Measurements from ENCODE around the gene EFNB2. TPM values are rescaled to one million over a fixed set of nuclear protein-coding genes. Genes with fewer than 3 reads are reported as not detected.

Gene EFNB2
- under 1 TPM; 0.11 to 0.22 TPM for total RNA-seq
- 0.05 TPM for polyA plus RNA-seq

GRCh38 chr13:106535552-106536243 lies at the start of gene EFNB2:
Gene EFNB2 (minus strand): TSS chr13:106535662. CDS start chr13:106534964, 698 bp downstream.
- POLR2A ChIA-PET, result interaction anchor here (1.8 kb wide), 1 partner anchor 33 kb away, joined by 6 read pairs; the partner anchor contains the start of gene ARGLU1
- Histone ChIP-seq H3K27ac (ENCODE audit: low read depth, low read length) (peak within 1 kb of the TSS; percentile 31), H3K36me3 (ENCODE audit: insufficient read depth, low read length) (no peaks in the 10 kb centered on the region), H3K4me3 (ENCODE audit: low read length) (peak within 1 kb of the TSS; percentile 80), H3K9me3 (ENCODE audit: low read length) (no peaks in the 10 kb centered on the region), H3K4me1 (ENCODE audit: insufficient read depth, low read length) (peaks cover 24% of the 10 kb centered on the region), H3K27me3 (ENCODE audit: insufficient read depth, low read length, poor library complexity, severe bottlenecking) (peaks cover 21% of the 10 kb centered on the region)
- peaks cover 21 to 33% of the 10 kb centered on the region in 2 donors for H3K27me3 Mint-ChIP-seq
- H3K4me1 Mint-ChIP-seq, result peaks cover 22 to 31% (median 25%) of the 10 kb centered on the region in 3 donors
- H3K9me3 Mint-ChIP-seq, result no peaks in the 10 kb centered on the region
- H3K4me3 Mint-ChIP-seq, result peak within 1 kb of the TSS; percentile 86 to 97 (median 94)
- peak within 1 kb of the TSS in 7 of 8 donors; percentile 23 to 93 (median 78) for H3K27ac Mint-ChIP-seq
- CTCF ChIA-PET, result interaction anchor here (0.8 to 3.4 kb wide), 22 partner anchors 9 to 86 kb away, joined by 3 to 36 read pairs (median 4); partner anchors contain the start of gene ARGLU1
- peak; percentile 75 to 88 (median 85) for DNase-seq
- peaks cover 0 to 6% (median 0%) of the 10 kb centered on the region in 3 donors for H3K36me3 Mint-ChIP-seq

GRCh38 chr13:106581225-106581624 lies 45.8 kb upstream of the EFNB2 start:
- ChIA-PET CTCF (no interaction called here), POLR2A (no interaction called here)
- no peak for DNase-seq
- Histone ChIP-seq H3K4me1 (ENCODE audit: insufficient read depth, low read length) (no peaks in the 10 kb centered on the region), H3K4me3 (ENCODE audit: low read length) (no peak overlapping the region), H3K9me3 (ENCODE audit: low read length) (peaks cover 16% of the 10 kb centered on the region), H3K27ac (ENCODE audit: low read depth, low read length) (no peak overlapping the region), H3K27me3 (ENCODE audit: insufficient read depth, low read length, poor library complexity, severe bottlenecking) (no peaks in the 10 kb centered on the region), H3K36me3 (ENCODE audit: insufficient read depth, low read length) (no peaks in the 10 kb centered on the region)
- H3K4me3 Mint-ChIP-seq, result no peak overlapping the region
- H3K9me3 Mint-ChIP-seq, result peaks cover 7 to 18% (median 13%) of the 10 kb centered on the region in 5 donors
- no peaks in the 10 kb centered on the region for H3K4me1 Mint-ChIP-seq
- no peak overlapping the region for H3K27ac Mint-ChIP-seq
- peaks cover 0 to 13% (median 4%) of the 10 kb centered on the region in 3 donors for H3K36me3 Mint-ChIP-seq
- peaks cover 5 to 6% of the 10 kb centered on the region in 2 donors for H3K27me3 Mint-ChIP-seq

- no peak overlapping the region for H3K4me3 Mint-ChIP-seq
- no peak overlapping the region for H3K4me3 ChIP-seq (ENCODE audit: low read length)
- no peak overlapping the region for H3K27ac Mint-ChIP-seq
- no peak overlapping the region for H3K27ac ChIP-seq (ENCODE audit: low read depth, low read length)
- H3K36me3 ChIP-seq (ENCODE audit: insufficient read depth, low read length), result no peaks in the 10 kb centered on the region
- no peak for DNase-seq
- H3K36me3 Mint-ChIP-seq, result peaks cover 0 to 19% (median 5%) of the 10 kb centered on the region in 3 donors
- H3K27me3 Mint-ChIP-seq, result no peaks in the 10 kb centered on the region
- H3K4me1 Mint-ChIP-seq, result no peaks in the 10 kb centered on the region
- ChIA-PET CTCF (no interaction called here), POLR2A (no interaction called here)
- H3K9me3 Mint-ChIP-seq, result no peaks in the 10 kb centered on the region
- H3K9me3 ChIP-seq (ENCODE audit: low read length), result no peaks in the 10 kb centered on the region
- H3K27me3 ChIP-seq (ENCODE audit: insufficient read depth, low read length, poor library complexity, severe bottlenecking), result no peaks in the 10 kb centered on the region
- H3K4me1 ChIP-seq (ENCODE audit: insufficient read depth, low read length), result no peaks in the 10 kb centered on the region
Observed at GRCh38 chr13:106575896-106576295, 40.4 kb upstream of the EFNB2 start.

- Mint-ChIP-seq H3K4me1 (peaks cover 0 to 13% (median 6%) of the 10 kb centered on the region in 3 donors), H3K9me3 (no peaks in the 10 kb centered on the region), H3K36me3 (peaks cover 0 to 17% (median 5%) of the 10 kb centered on the region in 3 donors), H3K27ac (no peak overlapping the region), H3K4me3 (no peak overlapping the region), H3K27me3 (no peaks in the 10 kb centered on the region)
- H3K4me3 ChIP-seq (ENCODE audit: low read length), result no peak overlapping the region
- H3K36me3 ChIP-seq (ENCODE audit: insufficient read depth, low read length), result no peaks in the 10 kb centered on the region
- ChIA-PET POLR2A (interaction anchor here (0.5 kb wide), 1 partner anchor 75 kb away, joined by 3 read pairs; no protein-coding TSS in a partner anchor), CTCF (interaction anchor here (1.7 kb wide), 1 partner anchor 38 kb away, joined by 3 read pairs; the partner anchor contains the start of gene EFNB2)
- no peaks in the 10 kb centered on the region for H3K9me3 ChIP-seq (ENCODE audit: low read length)
- no peaks in the 10 kb centered on the region for H3K27me3 ChIP-seq (ENCODE audit: insufficient read depth, low read length, poor library complexity, severe bottlenecking)
- no peak overlapping the region for H3K27ac ChIP-seq (ENCODE audit: low read depth, low read length)
- H3K4me1 ChIP-seq (ENCODE audit: insufficient read depth, low read length), result peaks cover 6% of the 10 kb centered on the region
- DNase-seq, result no peak
Observed at GRCh38 chr13:106573868-106574267, 38.4 kb upstream of the EFNB2 start.

GRCh38 chr13:106573284-106573846 lies 37.9 kb upstream of the EFNB2 start:
- no peak overlapping the region for H3K27ac Mint-ChIP-seq
- no peaks in the 10 kb centered on the region for H3K27me3 ChIP-seq (ENCODE audit: insufficient read depth, low read length, poor library complexity, severe bottlenecking)
- no peak for DNase-seq
- H3K9me3 Mint-ChIP-seq, result no peaks in the 10 kb centered on the region
- H3K4me3 Mint-ChIP-seq, result no peak overlapping the region
- H3K27ac ChIP-seq (ENCODE audit: low read depth, low read length), result no peak overlapping the region
- CTCF ChIA-PET, result interaction anchor here (1.7 kb wide), 1 partner anchor 37 kb away, joined by 3 read pairs; the partner anchor contains the start of gene EFNB2
- H3K36me3 Mint-ChIP-seq, result peaks cover 0 to 17% (median 5%) of the 10 kb centered on the region in 3 donors
- H3K4me3 ChIP-seq (ENCODE audit: low read length), result no peak overlapping the region
- POLR2A ChIA-PET, result interaction anchor here (0.5 kb wide), 1 partner anchor 74 kb away, joined by 3 read pairs; no protein-coding TSS in a partner anchor
- no peaks in the 10 kb centered on the region for H3K27me3 Mint-ChIP-seq
- peaks cover 4 to 17% (median 11%) of the 10 kb centered on the region in 3 donors for H3K4me1 Mint-ChIP-seq
- H3K9me3 ChIP-seq (ENCODE audit: low read length), result no peaks in the 10 kb centered on the region
- H3K4me1 ChIP-seq (ENCODE audit: insufficient read depth, low read length), result peaks cover 10% of the 10 kb centered on the region
- no peaks in the 10 kb centered on the region for H3K36me3 ChIP-seq (ENCODE audit: insufficient read depth, low read length)

GRCh38 chr13:106570299-106570852 lies 34.9 kb upstream of the EFNB2 start:
- peaks cover 26% of the 10 kb centered on the region for H3K4me1 ChIP-seq (ENCODE audit: insufficient read depth, low read length)
- peaks cover 24 to 39% (median 35%) of the 10 kb centered on the region in 3 donors for H3K4me1 Mint-ChIP-seq
- no peaks in the 10 kb centered on the region for H3K36me3 ChIP-seq (ENCODE audit: insufficient read depth, low read length)
- no peak overlapping the region for H3K4me3 ChIP-seq (ENCODE audit: low read length)
- ChIA-PET CTCF (no interaction called here), POLR2A (no interaction called here)
- peak in 3 of 5 donors; percentile 43 to 72 (median 48) for DNase-seq
- no peak overlapping the region for H3K27ac ChIP-seq (ENCODE audit: low read depth, low read length)
- no peaks in the 10 kb centered on the region for H3K27me3 Mint-ChIP-seq
- H3K27ac Mint-ChIP-seq, result peak overlapping the region in 4 of 8 donors; percentile 64 to 73 (median 66)
- peak overlapping the region in 4 of 7 donors; percentile 17 to 53 (median 36) for H3K4me3 Mint-ChIP-seq
- no peaks in the 10 kb centered on the region for H3K27me3 ChIP-seq (ENCODE audit: insufficient read depth, low read length, poor library complexity, severe bottlenecking)
- peaks cover 5 to 15% (median 15%) of the 10 kb centered on the region in 3 donors for H3K36me3 Mint-ChIP-seq
- no peaks in the 10 kb centered on the region for H3K9me3 ChIP-seq (ENCODE audit: low read length)
- no peaks in the 10 kb centered on the region for H3K9me3 Mint-ChIP-seq

GRCh38 chr13:106569233-106570095 lies 34.0 kb upstream of the EFNB2 start:
- DNase-seq, result no peak
- Histone ChIP-seq H3K4me3 (ENCODE audit: low read length) (no peak overlapping the region), H3K36me3 (ENCODE audit: insufficient read depth, low read length) (no peaks in the 10 kb centered on the region), H3K4me1 (ENCODE audit: insufficient read depth, low read length) (peaks cover 36% of the 10 kb centered on the region), H3K27me3 (ENCODE audit: insufficient read depth, low read length, poor library complexity, severe bottlenecking) (no peaks in the 10 kb centered on the region), H3K27ac (ENCODE audit: low read depth, low read length) (no peak overlapping the region), H3K9me3 (ENCODE audit: low read length) (no peaks in the 10 kb centered on the region)
- peak overlapping the region in 1 of 8 donors; percentile 55 for H3K27ac Mint-ChIP-seq
- ChIA-PET POLR2A (interaction anchor here (1.2 to 1.6 kb wide), 2 partner anchors 34 to 36 kb away, joined by 4 to 6 read pairs; partner anchors contain the start of gene EFNB2), CTCF (interaction anchor here (5.1 kb wide), 1 partner anchor 33 kb away, joined by 36 read pairs; the partner anchor contains the start of gene EFNB2)
- no peaks in the 10 kb centered on the region for H3K27me3 Mint-ChIP-seq
- H3K4me3 Mint-ChIP-seq, result no peak overlapping the region
- no peaks in the 10 kb centered on the region for H3K9me3 Mint-ChIP-seq
- H3K36me3 Mint-ChIP-seq, result peaks cover 5 to 15% (median 15%) of the 10 kb centered on the region in 3 donors
- H3K4me1 Mint-ChIP-seq, result peaks cover 33 to 49% (median 44%) of the 10 kb centered on the region in 3 donors
